CD4-positive, CD25-positive, alpha-beta regulatory T cell (primary cell): ENCODE results near the gene EMD. TPM values are rescaled to one million over a fixed set of nuclear protein-coding genes. Genes with fewer than 3 reads are reported as not detected.

ENCODE experiments used
- ATAC-seq, 2 donors: fragments of 150-1000 bp; cut with Tn5 transposase; one replicate each; pipeline ENCODE4 v1.10.0; 2021; ENCODE audit warnings: low read depth in 2 of 2, moderate number of reproducible peaks in 2 of 2, moderate library complexity in 1 of 2
- DNase-seq, 3 donors: peaks; one replicate each; pipeline versions ENCODE4 v3.0.0 to v3.0.0-alpha.2; 2012 to 2022; ENCODE audit warnings: mixed read lengths in 1 of 3
- H3K27ac ChIP-seq: one replicate; pipeline ENCODE4 v1.7.0; 2013; ENCODE audit warnings: mild to moderate bottlenecking, low read length; ENCODE audit not compliant: insufficient read depth, poor library complexity, severe bottlenecking
- H3K27me3 ChIP-seq: one replicate; pipeline ENCODE4 v1.7.0; 2013; ENCODE audit warnings: low read length; ENCODE audit not compliant: control insufficient read depth, insufficient read depth
- H3K36me3 ChIP-seq: one replicate; pipeline ENCODE4 v1.7.0; 2013; ENCODE audit warnings: mild to moderate bottlenecking, low read length, moderate library complexity; ENCODE audit not compliant: control insufficient read depth, insufficient read depth
- H3K4me1 ChIP-seq: 2 replicates; pipeline ENCODE4 v1.7.0; 2013; ENCODE audit warnings: mild to moderate bottlenecking, low read length; ENCODE audit not compliant: insufficient read depth, control insufficient read depth, poor library complexity, severe bottlenecking
- H3K4me3 ChIP-seq: one replicate; pipeline ENCODE4 v1.7.0; 2013; ENCODE audit warnings: low read depth, mild to moderate bottlenecking, low read length, moderate library complexity
- H3K9me3 ChIP-seq, 2 experiments: 1 replicate in 1 of 2; 2 replicates in 1 of 2; pipeline ENCODE4 v1.7.0; 2013; ENCODE audit warnings: low read length in 2 of 2, mild to moderate bottlenecking in 1 of 2, moderate library complexity in 1 of 2; ENCODE audit not compliant: control insufficient read depth in 2 of 2
- H3K27ac Mint-ChIP-seq, 3 donors: one replicate each; pipeline ENCODE4 v1.8.0; 2020 to 2022; ENCODE audit warnings: mild to moderate bottlenecking in 3 of 3, mixed read lengths in 3 of 3, moderate library complexity in 2 of 3
- H3K27me3 Mint-ChIP-seq: one replicate; pipeline ENCODE4 v1.8.0; 2022; ENCODE audit warnings: mild to moderate bottlenecking, mixed read lengths
- H3K36me3 Mint-ChIP-seq: one replicate; pipeline ENCODE4 v1.8.0; 2020; ENCODE audit warnings: mixed read lengths
- H3K4me1 Mint-ChIP-seq, 4 donors: one replicate each; pipeline ENCODE4 v1.8.0; 2020 to 2022; ENCODE audit warnings: mixed read lengths in 4 of 4, mild to moderate bottlenecking in 1 of 4
- H3K4me3 Mint-ChIP-seq, 4 donors: one replicate each; pipeline ENCODE4 v1.8.0; 2020 to 2022; ENCODE audit warnings: mild to moderate bottlenecking in 4 of 4, mixed read lengths in 4 of 4, moderate library complexity in 3 of 4
- H3K9me3 Mint-ChIP-seq, 7 donors: one replicate each; pipeline ENCODE4 v1.8.0; 2020 to 2022; ENCODE audit warnings: mixed read lengths in 7 of 7, mild to moderate bottlenecking in 3 of 7, moderate library complexity in 2 of 7
- polyA plus RNA-seq, 4 donors: library from polyadenylated mRNA; unstranded; fragments of 300-500 nt; fragmentation: Illumina TruSeq; gene quantifications; one replicate each; pipeline ENCODE4 v1.2.3, GENCODE V29; 2021
- total RNA-seq: library from RNA; stranded (reverse); gene quantifications from one replicate; pipeline ENCODE4 v1.2.3, GENCODE V29; 2022

EMD gene
- total and polyA plus RNA-seq, 5 donors from 2014 or later = 31.8 to 133 (median 37.3) TPM

DNA sequence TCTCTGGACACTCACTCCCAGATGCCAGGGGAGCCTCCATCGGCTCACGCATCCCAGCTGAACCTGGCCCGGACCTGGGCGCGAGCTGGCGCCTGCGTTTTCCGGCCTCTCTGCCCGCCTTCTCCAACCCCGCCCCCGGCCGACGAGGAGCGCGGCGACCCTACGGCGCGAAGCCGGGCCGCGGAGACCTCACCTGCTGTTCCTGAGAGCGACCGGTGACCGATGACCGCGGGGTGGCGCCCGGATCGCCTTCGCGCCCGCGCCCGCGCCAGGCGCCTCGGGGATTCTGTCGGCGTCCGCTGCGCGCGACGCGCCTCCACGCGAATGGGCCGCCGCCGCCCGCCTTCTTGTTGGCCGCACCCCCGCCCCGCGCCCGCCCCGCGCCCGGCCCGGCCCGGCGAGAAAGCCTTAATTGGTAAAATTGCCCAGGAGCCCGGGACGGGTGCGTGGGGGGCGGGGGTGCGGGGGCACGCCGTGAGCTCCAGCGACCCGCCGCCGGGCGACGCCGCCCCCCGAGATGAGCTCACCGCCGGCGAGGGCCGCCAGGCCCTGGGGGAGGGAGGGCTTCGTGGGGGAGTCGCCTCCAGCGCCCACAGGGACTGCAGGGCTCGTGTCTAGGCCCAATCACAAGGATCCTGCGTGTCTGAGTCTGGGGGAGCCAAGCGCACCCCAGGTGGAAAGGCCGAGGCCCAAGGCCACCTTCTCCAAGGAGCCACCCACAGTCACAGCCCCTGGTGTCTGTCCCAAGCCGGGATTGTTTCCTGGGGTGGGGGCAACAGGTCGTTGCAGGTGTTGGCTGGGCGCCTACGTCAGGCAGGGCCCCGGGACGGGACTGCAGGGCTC lies 4.6 kb upstream of the EMD start, which contains the start of gene FLNA:
Gene FLNA (minus strand): TSS at position 322 of the 843 bp plus-strand sequence. CDS start 3,389 bp downstream, outside the sequence.
- Mint-ChIP-seq H3K27me3 (no peaks in the 10 kb centered on the region), H3K4me3 (peak within 1 kb of the TSS; percentile 73 to 100 (median 82)), H3K36me3 (no peaks in the 10 kb centered on the region), H3K9me3 (peaks cover 0 to 2% (median 0%) of the 10 kb centered on the region in 7 donors), H3K27ac (peak within 1 kb of the TSS in 2 of 3 donors; percentile 83 to 85), H3K4me1 (peaks cover 0 to 32% (median 7%) of the 10 kb centered on the region in 4 donors)
- Histone ChIP-seq H3K4me3 (peak within 1 kb of the TSS; percentile 13), H3K27me3 (no peaks in the 10 kb centered on the region), H3K27ac (peak within 1 kb of the TSS; percentile 5), H3K36me3 (no peaks in the 10 kb centered on the region), H3K9me3 (no peaks in the 10 kb centered on the region), H3K4me1 (peaks cover 49% of the 10 kb centered on the region)
- DNase-seq = peak in 1 of 3 donors; percentile 34
- no peak for ATAC-seq

DNA sequence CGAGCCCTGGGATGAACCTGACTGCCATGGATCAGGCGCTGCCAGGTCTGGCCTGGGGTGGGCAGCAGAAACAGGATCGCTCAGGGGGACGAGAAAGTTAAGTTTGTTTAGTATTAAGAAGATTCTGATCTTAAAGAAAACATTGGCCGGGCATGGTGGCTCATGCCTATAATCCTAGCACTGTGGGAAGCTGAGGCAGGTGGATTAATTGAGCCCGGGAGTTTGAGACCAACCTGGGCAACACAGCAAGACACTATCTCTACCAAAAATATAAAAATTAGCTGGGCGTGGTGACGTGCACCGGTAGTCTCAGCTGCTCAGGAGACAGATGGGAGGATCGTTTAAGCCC lies 4.0 kb upstream of the EMD start:
- peaks cover 0 to 2% (median 0%) of the 10 kb centered on the region in 7 donors for H3K9me3 Mint-ChIP-seq
- H3K27ac ChIP-seq = peak overlapping the region; percentile 5
- H3K27me3 Mint-ChIP-seq = no peaks in the 10 kb centered on the region
- peaks cover 0 to 30% (median 7%) of the 10 kb centered on the region in 4 donors for H3K4me1 Mint-ChIP-seq
- H3K4me3 ChIP-seq = no peak overlapping the region
- H3K9me3 ChIP-seq = no peaks in the 10 kb centered on the region
- H3K27ac Mint-ChIP-seq = no peak overlapping the region
- no peaks in the 10 kb centered on the region for H3K27me3 ChIP-seq
- no peaks in the 10 kb centered on the region for H3K36me3 Mint-ChIP-seq
- H3K4me3 Mint-ChIP-seq = peak overlapping the region in 2 of 4 donors; percentile 8 to 13
- H3K36me3 ChIP-seq = no peaks in the 10 kb centered on the region
- H3K4me1 ChIP-seq = peaks cover 48% of the 10 kb centered on the region
- ATAC-seq (no peak), DNase-seq (no peak)

DNA sequence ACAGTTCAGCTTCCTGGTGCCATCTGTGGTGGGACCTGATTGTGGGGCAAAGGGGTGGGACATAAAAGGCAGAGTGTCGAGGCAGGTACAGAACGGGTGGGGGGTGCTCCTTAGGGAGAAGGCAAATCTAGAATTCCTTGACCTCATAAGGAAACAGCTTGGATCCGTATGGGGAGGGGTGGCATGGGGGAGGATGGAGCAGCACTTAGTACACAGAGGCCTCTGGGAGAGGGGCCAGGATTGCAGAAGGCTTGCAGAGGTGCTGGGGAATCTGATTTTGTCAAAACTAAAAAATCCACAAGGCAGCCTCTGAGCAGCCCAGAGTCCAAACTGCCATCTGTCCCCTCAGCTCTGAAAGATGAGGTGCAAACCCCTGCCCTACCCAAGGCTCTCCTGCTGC lies 2.3 kb upstream of the EMD start:
- peaks cover 51% of the 10 kb centered on the region for H3K4me1 ChIP-seq
- peak overlapping the region; percentile 95 for H3K27ac ChIP-seq
- no peak overlapping the region for H3K4me3 ChIP-seq
- H3K9me3 ChIP-seq = no peaks in the 10 kb centered on the region
- peak overlapping the region in 2 of 4 donors; percentile 47 to 93 for H3K4me3 Mint-ChIP-seq
- ATAC-seq = no peak
- H3K27ac Mint-ChIP-seq = peak overlapping the region in 2 of 3 donors; percentile 49 to 52
- peaks cover 0 to 38% (median 8%) of the 10 kb centered on the region in 4 donors for H3K4me1 Mint-ChIP-seq
- H3K36me3 ChIP-seq = peaks cover 4% of the 10 kb centered on the region
- no peaks in the 10 kb centered on the region for H3K27me3 ChIP-seq
- H3K27me3 Mint-ChIP-seq = no peaks in the 10 kb centered on the region
- H3K36me3 Mint-ChIP-seq = no peaks in the 10 kb centered on the region
- no peak for DNase-seq
- peaks cover 0 to 2% (median 0%) of the 10 kb centered on the region in 7 donors for H3K9me3 Mint-ChIP-seq

DNA sequence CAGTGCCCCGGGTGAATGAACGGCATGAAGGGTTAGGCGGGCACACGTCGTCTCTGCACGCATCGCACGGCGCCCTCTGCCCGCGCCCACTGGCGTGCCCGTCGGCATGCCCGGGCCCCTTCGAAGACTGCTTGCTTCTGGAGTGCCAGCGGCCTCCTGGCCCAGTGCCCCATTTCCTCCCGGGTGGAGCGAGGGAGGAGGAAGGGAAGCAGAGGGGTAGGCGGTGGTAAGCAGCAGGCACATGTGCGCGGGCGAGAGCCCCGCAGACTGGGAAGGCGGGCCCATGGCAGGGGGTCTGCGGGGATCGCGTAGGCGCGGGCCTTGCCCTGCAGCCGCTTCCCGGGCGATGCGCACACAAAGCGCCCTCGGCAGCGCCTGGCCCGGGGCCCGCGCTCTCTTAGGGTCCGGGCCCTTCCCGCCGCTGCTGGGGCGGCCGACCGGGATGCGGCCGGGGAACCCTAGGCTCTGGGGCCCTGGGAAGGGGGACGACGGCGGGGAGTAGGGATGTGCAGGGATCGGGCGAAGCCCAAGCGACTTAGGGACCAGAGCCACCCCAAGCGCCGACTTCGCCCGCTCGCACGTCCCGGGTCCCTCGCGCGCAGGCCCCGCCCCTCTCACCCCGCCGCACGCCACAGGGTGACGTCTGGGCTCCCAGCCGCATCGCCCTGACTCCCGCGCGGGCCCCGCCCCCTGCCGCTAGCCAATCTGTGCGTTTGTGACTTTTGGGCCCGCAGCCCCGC lies 866 bp upstream of the EMD start:
- H3K27me3 ChIP-seq = no peaks in the 10 kb centered on the region
- H3K36me3 ChIP-seq = peaks cover 4% of the 10 kb centered on the region
- no peak overlapping the region for H3K4me3 ChIP-seq
- peaks cover 39% of the 10 kb centered on the region for H3K4me1 ChIP-seq
- Mint-ChIP-seq H3K4me1 (peaks cover 0 to 28% (median 3%) of the 10 kb centered on the region in 4 donors), H3K36me3 (no peaks in the 10 kb centered on the region), H3K27me3 (no peaks in the 10 kb centered on the region), H3K4me3 (peak overlapping the region; percentile 68 to 93 (median 85)), H3K9me3 (peaks cover 0 to 2% (median 0%) of the 10 kb centered on the region in 7 donors), H3K27ac (peak overlapping the region; percentile 49 to 90 (median 71))
- H3K9me3 ChIP-seq = no peaks in the 10 kb centered on the region
- DNase-seq (peak in 1 of 3 donors; percentile 50), ATAC-seq (no peak)
- peak overlapping the region; percentile 95 for H3K27ac ChIP-seq

DNA sequence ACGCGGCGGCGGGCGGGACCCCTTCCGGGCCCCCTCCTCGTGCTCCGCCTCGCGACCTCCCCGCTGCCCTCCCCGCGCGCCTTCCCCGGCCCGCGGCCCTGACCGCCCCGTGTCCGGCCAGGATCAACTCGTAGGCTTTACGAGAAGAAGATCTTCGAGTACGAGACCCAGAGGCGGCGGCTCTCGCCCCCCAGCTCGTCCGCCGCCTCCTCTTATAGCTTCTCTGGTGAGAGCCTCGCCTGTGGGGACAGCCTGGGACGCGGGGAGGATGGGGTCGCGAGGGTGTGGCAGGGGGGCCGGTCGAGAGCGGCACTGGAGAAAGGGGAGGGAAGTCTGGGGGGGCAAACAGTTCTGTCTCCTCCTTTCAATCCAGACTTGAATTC lies 465 bp downstream of the EMD start:
- H3K27me3 Mint-ChIP-seq = no peaks in the 10 kb centered on the region
- Histone ChIP-seq H3K9me3 (no peaks in the 10 kb centered on the region), H3K36me3 (peaks cover 4% of the 10 kb centered on the region), H3K4me1 (peaks cover 28% of the 10 kb centered on the region), H3K27ac (peak overlapping the region; percentile 98), H3K27me3 (no peaks in the 10 kb centered on the region), H3K4me3 (peak overlapping the region; percentile 68)
- H3K4me1 Mint-ChIP-seq = peaks cover 0 to 24% (median under 1%) of the 10 kb centered on the region in 4 donors
- no peaks in the 10 kb centered on the region for H3K36me3 Mint-ChIP-seq
- no peak for ATAC-seq
- no peak for DNase-seq
- H3K9me3 Mint-ChIP-seq = peaks cover 0 to 2% (median 0%) of the 10 kb centered on the region in 7 donors
- H3K27ac Mint-ChIP-seq = peak overlapping the region in 2 of 3 donors; percentile 90 to 91
- peak overlapping the region; percentile 83 to 93 (median 88) for H3K4me3 Mint-ChIP-seq

DNA sequence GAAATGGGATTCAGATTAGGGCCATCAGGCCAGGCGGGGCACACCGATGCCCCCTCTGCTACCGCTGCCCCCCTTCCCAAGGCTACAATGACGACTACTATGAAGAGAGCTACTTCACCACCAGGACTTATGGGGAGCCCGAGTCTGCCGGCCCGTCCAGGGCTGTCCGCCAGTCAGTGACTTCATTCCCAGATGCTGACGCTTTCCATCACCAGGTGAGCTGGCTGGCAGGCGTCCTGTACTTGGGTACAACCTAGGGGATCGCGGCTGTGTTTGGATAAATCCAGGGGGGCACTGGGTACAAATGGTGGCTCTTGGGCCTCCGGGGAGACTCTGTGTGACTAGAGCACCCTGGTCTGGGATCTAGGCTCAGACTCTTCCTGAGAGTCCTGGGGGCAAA lies 1.1 kb downstream of the EMD start:
- no peak for DNase-seq
- Histone ChIP-seq H3K4me3 (peak overlapping the region; percentile 68), H3K27me3 (no peaks in the 10 kb centered on the region), H3K36me3 (peaks cover 4% of the 10 kb centered on the region), H3K27ac (peak overlapping the region; percentile 98), H3K4me1 (peaks cover 25% of the 10 kb centered on the region), H3K9me3 (no peaks in the 10 kb centered on the region)
- ATAC-seq = no peak
- peaks cover 0 to 24% (median under 1%) of the 10 kb centered on the region in 4 donors for H3K4me1 Mint-ChIP-seq
- H3K27ac Mint-ChIP-seq = peak overlapping the region; percentile 61 to 91 (median 90)
- peak overlapping the region; percentile 83 to 93 (median 88) for H3K4me3 Mint-ChIP-seq
- peaks cover 0 to 3% (median 0%) of the 10 kb centered on the region in 7 donors for H3K9me3 Mint-ChIP-seq
- no peaks in the 10 kb centered on the region for H3K36me3 Mint-ChIP-seq
- H3K27me3 Mint-ChIP-seq = no peaks in the 10 kb centered on the region

DNA sequence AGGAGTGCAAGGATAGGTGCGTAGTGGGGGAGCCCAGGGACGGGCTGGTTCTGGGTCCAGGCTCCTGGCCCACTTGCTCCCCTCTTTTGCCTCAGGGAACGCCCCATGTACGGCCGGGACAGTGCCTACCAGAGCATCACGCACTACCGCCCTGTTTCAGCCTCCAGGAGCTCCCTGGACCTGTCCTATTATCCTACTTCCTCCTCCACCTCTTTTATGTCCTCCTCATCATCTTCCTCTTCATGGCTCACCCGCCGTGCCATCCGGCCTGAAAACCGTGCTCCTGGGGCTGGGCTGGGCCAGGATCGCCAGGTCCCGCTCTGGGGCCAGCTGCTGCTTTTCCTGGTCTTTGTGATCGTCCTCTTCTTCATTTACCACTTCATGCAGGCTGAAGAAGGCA lies 1.7 kb downstream of the EMD start:
- Histone ChIP-seq H3K27me3 (no peaks in the 10 kb centered on the region), H3K4me3 (no peak overlapping the region), H3K27ac (peak overlapping the region; percentile 98), H3K9me3 (no peaks in the 10 kb centered on the region), H3K4me1 (peaks cover 25% of the 10 kb centered on the region), H3K36me3 (peaks cover 4% of the 10 kb centered on the region)
- Mint-ChIP-seq H3K9me3 (peaks cover 0 to 3% (median 0%) of the 10 kb centered on the region in 7 donors), H3K4me3 (peak overlapping the region; percentile 83 to 98 (median 91)), H3K4me1 (peaks cover 0 to 24% (median under 1%) of the 10 kb centered on the region in 4 donors), H3K27me3 (no peaks in the 10 kb centered on the region), H3K36me3 (no peaks in the 10 kb centered on the region), H3K27ac (peak overlapping the region; percentile 85 to 92 (median 91))
- DNase-seq = no peak
- no peak for ATAC-seq
